ENCODE results near the gene ZACN. TPM values are rescaled to one million over a fixed set of nuclear protein-coding genes. Genes with fewer than 3 reads are reported as not detected.

ZACN gene
- total and polyA plus RNA-seq, 2 experiments from 2014 or later: 21.2 TPM; not detected in 1

GRCh38 chr17:76049836-76050537 is 29.0 kb upstream of the ZACN start:
- Histone ChIP-seq H3K36me3 (replicated peaks; ENCODE audit: insufficient read depth, low read depth) (no peaks in the 10 kb centered on the region), H3K9me3 (ENCODE audit: low read depth) (no peaks in the 10 kb centered on the region), H3K27me3 (no peaks in the 10 kb centered on the region), H3K4me1 (ENCODE audit: insufficient read depth) (no peaks in the 10 kb centered on the region), H3K79me2 (peaks cover 10% of the 10 kb centered on the region), H4K20me1 (ENCODE audit: insufficient read depth, poor library complexity, severe bottlenecking) (no peaks in the 10 kb centered on the region), H3K27ac (no peak overlapping the region), H2AFZ (no peak overlapping the region), H3K4me2 (no peak overlapping the region), H3K4me3 (no peak overlapping the region), H3K9me2 (replicated peaks; ENCODE audit: insufficient read depth) (no peaks in the 10 kb centered on the region)
- WGBS (ENCODE audit: low lambda C conversion rate, missing lambda C conversion rate): 97% methylated on average over 15 of the region's 15 CpGs
- no peak for DNase-seq (ENCODE audit: low spot score)
- TF ChIP-seq CTCF (IDR thresholded peaks at IDR 0.05; ENCODE audit: poor library complexity) (no peak), EZH2phosphoT487 (IDR thresholded peaks at IDR 0.05; ENCODE audit: low read depth, severe bottlenecking, unreplicated experiment) (no peak), EZH2 (IDR thresholded peaks at IDR 0.05; ENCODE audit: borderline replicate concordance) (no peak)

- no peak for DNase-seq (ENCODE audit: low spot score)
- H3K9me3 ChIP-seq (ENCODE audit: low read depth): no peaks in the 10 kb centered on the region
- 92% methylated on average over 11 of the region's 11 CpGs for whole genome bisulfite sequencing (ENCODE audit: low lambda C conversion rate, missing lambda C conversion rate)
- TF ChIP-seq EZH2 (IDR thresholded peaks at IDR 0.05; ENCODE audit: borderline replicate concordance): no peak
- TF ChIP-seq CTCF (IDR thresholded peaks at IDR 0.05; ENCODE audit: poor library complexity): no peak
- TF ChIP-seq EZH2phosphoT487 (IDR thresholded peaks at IDR 0.05; ENCODE audit: low read depth, severe bottlenecking, unreplicated experiment): no peak
- H3K4me2 ChIP-seq: no peak overlapping the region
- no peaks in the 10 kb centered on the region for H3K4me1 ChIP-seq (ENCODE audit: insufficient read depth)
- H4K20me1 ChIP-seq (ENCODE audit: insufficient read depth, poor library complexity, severe bottlenecking): no peaks in the 10 kb centered on the region
- H3K27ac ChIP-seq: peak overlapping the region; percentile 26
- H2AFZ ChIP-seq: no peak overlapping the region
- H3K4me3 ChIP-seq: no peak overlapping the region
- no peaks in the 10 kb centered on the region for H3K36me3 ChIP-seq (replicated peaks; ENCODE audit: insufficient read depth, low read depth)
- peaks cover 13% of the 10 kb centered on the region for H3K79me2 ChIP-seq
- H3K27me3 ChIP-seq: no peaks in the 10 kb centered on the region
- no peaks in the 10 kb centered on the region for H3K9me2 ChIP-seq (replicated peaks; ENCODE audit: insufficient read depth)
Observed at GRCh38 chr17:76050538-76051467, 28.2 kb upstream of the ZACN start.

GRCh38 chr17:76051561-76051960 is 27.4 kb upstream of the ZACN start:
- 85% methylated on average over 6 of the region's 6 CpGs for WGBS (ENCODE audit: low lambda C conversion rate, missing lambda C conversion rate)
- no peaks in the 10 kb centered on the region for H3K27me3 ChIP-seq
- H3K27ac ChIP-seq: peak overlapping the region; percentile 26
- H2AFZ ChIP-seq: no peak overlapping the region
- DNase-seq (ENCODE audit: low spot score): no peak
- no peaks in the 10 kb centered on the region for H3K36me3 ChIP-seq (replicated peaks; ENCODE audit: insufficient read depth, low read depth)
- peaks cover 13% of the 10 kb centered on the region for H3K79me2 ChIP-seq
- H3K4me2 ChIP-seq: no peak overlapping the region
- no peak for TF ChIP-seq EZH2phosphoT487 (IDR thresholded peaks at IDR 0.05; ENCODE audit: low read depth, severe bottlenecking, unreplicated experiment)
- no peak for TF ChIP-seq CTCF (IDR thresholded peaks at IDR 0.05; ENCODE audit: poor library complexity)
- no peak for TF ChIP-seq EZH2 (IDR thresholded peaks at IDR 0.05; ENCODE audit: borderline replicate concordance)
- H3K4me3 ChIP-seq: no peak overlapping the region
- no peaks in the 10 kb centered on the region for H3K9me3 ChIP-seq (ENCODE audit: low read depth)
- no peaks in the 10 kb centered on the region for H4K20me1 ChIP-seq (ENCODE audit: insufficient read depth, poor library complexity, severe bottlenecking)
- no peaks in the 10 kb centered on the region for H3K9me2 ChIP-seq (replicated peaks; ENCODE audit: insufficient read depth)
- H3K4me1 ChIP-seq (ENCODE audit: insufficient read depth): no peaks in the 10 kb centered on the region

Measured in hepatocyte (in vitro differentiated cells).